Neural cell (in vitro differentiated cells): ENCODE results near the gene RYR2. TPM values are rescaled to one million over a fixed set of nuclear protein-coding genes. Genes with fewer than 3 reads are reported as not detected.

Experiments
- H2AFZ ChIP-seq: fragments of 200-600, 300-800 bp; sonication (generic), shearing (Covaris generic); 2 replicates; pipeline ENCODE4 v1.6.0; 2014; ENCODE audit warnings: low read depth, mild to moderate bottlenecking, antibody characterized with exemption, low read length, moderate library complexity
- H3F3A ChIP-seq: fragments of 200-600 bp; shearing (Covaris generic); 2 replicates; pipeline ENCODE4 v1.6.1; 2016; ENCODE audit warnings: mild to moderate bottlenecking, moderate library complexity, mixed read lengths, antibody characterized with exemption, low read length; ENCODE audit not compliant: insufficient read depth, poor library complexity, severe bottlenecking
- H3K27ac ChIP-seq: fragments of 200-600, 300-800 bp; sonication (generic), shearing (Covaris generic); 2 replicates; pipeline ENCODE4 v1.5.1; 2014; ENCODE audit warnings: mild to moderate bottlenecking, low read length, moderate library complexity
- H3K27me3 ChIP-seq: fragments of 300-800, 200-600 bp; sonication (generic), shearing (Covaris generic); 2 replicates; pipeline ENCODE4 v1.6.0; 2014; ENCODE audit warnings: mild to moderate bottlenecking, low read depth, low read length, moderate library complexity; ENCODE audit not compliant: insufficient read depth
- H3K36me3 ChIP-seq: fragments of 300-800, 200-600 bp; sonication (generic), shearing (Covaris generic); 2 replicates; pipeline ENCODE4 v1.5.1; 2014; ENCODE audit warnings: mild to moderate bottlenecking, antibody characterized with exemption, low read length, moderate library complexity; ENCODE audit not compliant: insufficient read depth
- H3K4me2 ChIP-seq: fragments of 300-800, 200-600 bp; sonication (generic), shearing (Covaris generic); 2 replicates; pipeline ENCODE4 v1.6.0; 2014; ENCODE audit warnings: mild to moderate bottlenecking, low read length
- H3K4me3 ChIP-seq: fragments of 300-800, 200-600 bp; sonication (generic), shearing (Covaris generic); 2 replicates; pipeline ENCODE4 v1.5.1; 2014; ENCODE audit warnings: mild to moderate bottlenecking, low read length, moderate library complexity
- H3K79me2 ChIP-seq: fragments of 200-600 bp; shearing (Covaris generic); replicated peaks from 2 replicates; pipeline ENCODE4 v1.6.0; 2014; ENCODE audit warnings: mild to moderate bottlenecking, low read length, moderate library complexity; ENCODE audit not compliant: insufficient read depth
- H3K9ac ChIP-seq: fragments of 300-800, 200-600 bp; sonication (generic), shearing (Covaris generic); 2 replicates; pipeline ENCODE4 v1.6.1; 2016; ENCODE audit warnings: mild to moderate bottlenecking, low read length, mixed read lengths
- H3K9me2 ChIP-seq: fragments of 200-600 bp; shearing (Covaris generic); 2 replicates; pipeline ENCODE4 v1.6.1; 2016; ENCODE audit warnings: mild to moderate bottlenecking, low read length, mixed read lengths; ENCODE audit not compliant: insufficient read depth
- H3K9me3 ChIP-seq: fragments of 200-600, 300-800 bp; sonication (generic), shearing (Covaris generic); 2 replicates; pipeline ENCODE4 v1.6.1; 2016; ENCODE audit warnings: mild to moderate bottlenecking, mixed run types, low read length, moderate library complexity, mixed read lengths
- H4K20me1 ChIP-seq: fragments of 200-600 bp; shearing (Covaris generic); 2 replicates; pipeline ENCODE4 v1.6.1; 2016; ENCODE audit warnings: mild to moderate bottlenecking, mixed run types; ENCODE audit not compliant: insufficient read depth
- EP300 ChIP-seq: fragments of 450-650 bp; conservative IDR thresholded peaks from 2 replicates; pipeline ENCODE4 v1.6.1; 2014; ENCODE audit warnings: antibody characterized with exemption, mild to moderate bottlenecking, moderate library complexity; ENCODE audit not compliant: poor library complexity, severe bottlenecking
- EZH2 ChIP-seq: fragments of 200-600, 300-800 bp; shearing (Covaris generic), sonication (generic); IDR thresholded peaks from 2 replicates; pipeline ENCODE4 v1.6.1; 2014; ENCODE audit warnings: antibody characterized with exemption, low read length, borderline replicate concordance, mild to moderate bottlenecking; ENCODE audit not compliant: insufficient read depth, poor library complexity, severe bottlenecking
- MXI1 ChIP-seq: fragments of 450-650 bp; conservative IDR thresholded peaks from 2 replicates; pipeline ENCODE4 v1.6.1; 2014; ENCODE audit warnings: antibody characterized with exemption, mild to moderate bottlenecking; ENCODE audit not compliant: poor library complexity, severe bottlenecking
- POLR2AphosphoS5 ChIP-seq: IDR thresholded peaks from 2 replicates; pipeline ENCODE4 v1.6.1; 2012
- RAD21 ChIP-seq: fragments of 450-650 bp; conservative IDR thresholded peaks from 2 replicates; pipeline ENCODE4 v1.6.1; 2014; ENCODE audit warnings: antibody characterized with exemption, mild to moderate bottlenecking, moderate library complexity
- SMC3 ChIP-seq: fragments of 450-650 bp; conservative IDR thresholded peaks from 2 replicates; pipeline ENCODE4 v1.6.1; 2014; ENCODE audit warnings: antibody characterized with exemption, mild to moderate bottlenecking, moderate library complexity; ENCODE audit not compliant: poor library complexity
- TAF1 ChIP-seq: IDR thresholded peaks from 2 replicates; pipeline ENCODE4 v1.6.1; 2012; ENCODE audit warnings: low read depth
- polyA plus RNA-seq: library from polyadenylated mRNA; depleted of rRNA; stranded (reverse); fragments of >200 nt; gene quantifications from 2 replicates; pipeline ENCODE4 v1.2.3, GENCODE V29; 2014
- TF ChIP-seq, protein P1 (sequence below): IDR thresholded peaks from 2 replicates; pipeline ENCODE4 v1.6.1; 2012; ENCODE audit warnings: borderline replicate concordance
- TF ChIP-seq, protein P2 (sequence below): fragments of 450-650 bp; IDR thresholded peaks from 2 replicates; pipeline ENCODE4 v1.5.1; 2014; ENCODE audit warnings: antibody characterized with exemption, mild to moderate bottlenecking, moderate library complexity; ENCODE audit not compliant: poor library complexity, severe bottlenecking

Gene RYR2
- polyA plus RNA-seq, 1 donor from 2014 or later = 3.8 TPM

GRCh38 chr1:237042892-237043576 is 1.1 kb downstream of the RYR2 start:
- peak overlapping the region; percentile 42 for H3K27ac ChIP-seq
- no peaks in the 10 kb centered on the region for H3F3A ChIP-seq
- TF ChIP-seq POLR2AphosphoS5 (no peak), RAD21 (peak; percentile 30), TAF1 (no peak), SMC3 (peak; percentile 18), EZH2 (no peak), MXI1 (peak; percentile 64), EP300 (no peak)
- TF ChIP-seq, protein P1, sequence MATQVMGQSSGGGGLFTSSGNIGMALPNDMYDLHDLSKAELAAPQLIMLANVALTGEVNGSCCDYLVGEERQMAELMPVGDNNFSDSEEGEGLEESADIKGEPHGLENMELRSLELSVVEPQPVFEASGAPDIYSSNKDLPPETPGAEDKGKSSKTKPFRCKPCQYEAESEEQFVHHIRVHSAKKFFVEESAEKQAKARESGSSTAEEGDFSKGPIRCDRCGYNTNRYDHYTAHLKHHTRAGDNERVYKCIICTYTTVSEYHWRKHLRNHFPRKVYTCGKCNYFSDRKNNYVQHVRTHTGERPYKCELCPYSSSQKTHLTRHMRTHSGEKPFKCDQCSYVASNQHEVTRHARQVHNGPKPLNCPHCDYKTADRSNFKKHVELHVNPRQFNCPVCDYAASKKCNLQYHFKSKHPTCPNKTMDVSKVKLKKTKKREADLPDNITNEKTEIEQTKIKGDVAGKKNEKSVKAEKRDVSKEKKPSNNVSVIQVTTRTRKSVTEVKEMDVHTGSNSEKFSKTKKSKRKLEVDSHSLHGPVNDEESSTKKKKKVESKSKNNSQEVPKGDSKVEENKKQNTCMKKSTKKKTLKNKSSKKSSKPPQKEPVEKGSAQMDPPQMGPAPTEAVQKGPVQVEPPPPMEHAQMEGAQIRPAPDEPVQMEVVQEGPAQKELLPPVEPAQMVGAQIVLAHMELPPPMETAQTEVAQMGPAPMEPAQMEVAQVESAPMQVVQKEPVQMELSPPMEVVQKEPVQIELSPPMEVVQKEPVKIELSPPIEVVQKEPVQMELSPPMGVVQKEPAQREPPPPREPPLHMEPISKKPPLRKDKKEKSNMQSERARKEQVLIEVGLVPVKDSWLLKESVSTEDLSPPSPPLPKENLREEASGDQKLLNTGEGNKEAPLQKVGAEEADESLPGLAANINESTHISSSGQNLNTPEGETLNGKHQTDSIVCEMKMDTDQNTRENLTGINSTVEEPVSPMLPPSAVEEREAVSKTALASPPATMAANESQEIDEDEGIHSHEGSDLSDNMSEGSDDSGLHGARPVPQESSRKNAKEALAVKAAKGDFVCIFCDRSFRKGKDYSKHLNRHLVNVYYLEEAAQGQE = no peak
- TF ChIP-seq, protein P2, sequence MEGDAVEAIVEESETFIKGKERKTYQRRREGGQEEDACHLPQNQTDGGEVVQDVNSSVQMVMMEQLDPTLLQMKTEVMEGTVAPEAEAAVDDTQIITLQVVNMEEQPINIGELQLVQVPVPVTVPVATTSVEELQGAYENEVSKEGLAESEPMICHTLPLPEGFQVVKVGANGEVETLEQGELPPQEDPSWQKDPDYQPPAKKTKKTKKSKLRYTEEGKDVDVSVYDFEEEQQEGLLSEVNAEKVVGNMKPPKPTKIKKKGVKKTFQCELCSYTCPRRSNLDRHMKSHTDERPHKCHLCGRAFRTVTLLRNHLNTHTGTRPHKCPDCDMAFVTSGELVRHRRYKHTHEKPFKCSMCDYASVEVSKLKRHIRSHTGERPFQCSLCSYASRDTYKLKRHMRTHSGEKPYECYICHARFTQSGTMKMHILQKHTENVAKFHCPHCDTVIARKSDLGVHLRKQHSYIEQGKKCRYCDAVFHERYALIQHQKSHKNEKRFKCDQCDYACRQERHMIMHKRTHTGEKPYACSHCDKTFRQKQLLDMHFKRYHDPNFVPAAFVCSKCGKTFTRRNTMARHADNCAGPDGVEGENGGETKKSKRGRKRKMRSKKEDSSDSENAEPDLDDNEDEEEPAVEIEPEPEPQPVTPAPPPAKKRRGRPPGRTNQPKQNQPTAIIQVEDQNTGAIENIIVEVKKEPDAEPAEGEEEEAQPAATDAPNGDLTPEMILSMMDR = no peak
- H3K4me3 ChIP-seq = peak overlapping the region; percentile 94
- no peaks in the 10 kb centered on the region for H3K9me3 ChIP-seq
- peaks cover 50% of the 10 kb centered on the region for H3K27me3 ChIP-seq
- H4K20me1 ChIP-seq = no peaks in the 10 kb centered on the region
- H3K4me2 ChIP-seq = peak overlapping the region; percentile 99
- H3K36me3 ChIP-seq = no peaks in the 10 kb centered on the region
- H3K9me2 ChIP-seq = no peaks in the 10 kb centered on the region
- H3K79me2 ChIP-seq = no peaks in the 10 kb centered on the region
- H2AFZ ChIP-seq = peak overlapping the region; percentile 42
- peak overlapping the region; percentile 65 for H3K9ac ChIP-seq

DNA sequence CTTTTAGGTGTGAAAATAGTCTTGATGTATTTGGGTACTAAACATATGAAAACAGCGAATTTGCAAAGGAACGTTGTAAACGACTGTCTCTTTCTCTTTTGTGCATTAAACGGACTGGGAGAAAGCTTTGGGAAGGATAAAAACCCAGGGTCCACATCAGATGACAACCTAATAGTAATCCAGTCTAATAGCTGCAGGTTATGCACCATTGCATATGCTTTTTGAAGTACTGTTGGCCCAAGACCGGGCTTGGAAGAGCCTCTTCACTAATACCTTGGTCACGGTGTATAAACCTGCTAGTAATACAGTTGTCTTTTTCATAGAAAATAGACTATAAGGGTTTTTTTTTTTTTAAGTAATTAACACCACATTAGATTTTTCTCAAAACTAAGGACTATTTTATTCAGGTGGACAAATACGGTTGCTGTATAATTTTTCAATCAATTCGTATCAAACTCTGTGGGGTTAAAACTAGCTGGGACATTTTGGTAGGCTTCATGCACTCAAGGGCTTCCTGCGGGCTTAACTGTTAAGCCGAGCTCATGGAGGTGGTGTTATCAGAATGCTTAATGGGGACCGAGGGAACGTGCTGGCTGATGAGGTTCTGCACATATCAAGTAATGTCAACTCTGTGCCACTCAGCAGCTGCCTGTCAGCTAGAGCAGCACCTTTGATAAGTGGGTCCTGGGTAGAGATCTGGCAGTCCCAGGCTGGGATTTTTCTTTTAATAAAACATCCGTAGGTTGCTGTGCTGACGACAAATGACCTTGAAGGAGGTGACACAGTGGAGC is 2.1 kb downstream of the RYR2 start:
- Histone ChIP-seq H3K27ac (no peak overlapping the region), H3K9me2 (no peaks in the 10 kb centered on the region), H2AFZ (no peak overlapping the region), H3K27me3 (peaks cover 50% of the 10 kb centered on the region), H3K4me3 (peak overlapping the region; percentile 94), H3K9me3 (no peaks in the 10 kb centered on the region), H3K79me2 (no peaks in the 10 kb centered on the region), H3K4me2 (peak overlapping the region; percentile 99), H3F3A (no peaks in the 10 kb centered on the region), H3K9ac (peak overlapping the region; percentile 65), H3K36me3 (no peaks in the 10 kb centered on the region), H4K20me1 (no peaks in the 10 kb centered on the region)
- TF ChIP-seq MXI1 (no peak), POLR2AphosphoS5 (no peak), EP300 (no peak), EZH2 (no peak), SMC3 (no peak), RAD21 (no peak), TAF1 (no peak)
- TF ChIP-seq, protein P1 = no peak
- TF ChIP-seq, protein P2 = no peak
